ENCODE data around the gene POLR2M. TPM values are rescaled to one million over a fixed set of nuclear protein-coding genes. Genes with fewer than 3 reads are reported as not detected.

The POLR2M gene
- total and polyA plus RNA-seq, 10 donors: 33.5 to 163 (median 68.9) TPM

GRCh38 chr15:57746786-57747185 is 40.3 kb downstream of the POLR2M start:
- Histone ChIP-seq H3K27ac (peak overlapping the region in 1 of 8 donors; percentile 14), H3K27me3 (replicated peaks in 1 of 7) (no peaks in the 10 kb centered on the region), H3K4me1 (no peaks in the 10 kb centered on the region), H3K36me3 (no peaks in the 10 kb centered on the region), H3K4me3 (peak overlapping the region in 2 of 8 donors; percentile 19 to 40), H3K9me3 (no peaks in the 10 kb centered on the region)
- DNase-seq: no peak
- WGBS, 5 donors: 78 to 87% (median 80%) methylated on average over 9 of the region's 9 CpGs
- no peak for TF ChIP-seq CTCF (IDR thresholded peaks at IDR 0.05 in 8 of 11, conservative IDR thresholded peaks at IDR 0.05 in 3 of 11)
- TF ChIP-seq POLR2A (IDR thresholded peaks at IDR 0.05): no peak
- TF ChIP-seq POLR2AphosphoS5 (IDR thresholded peaks at IDR 0.05): no peak
- intact Hi-C loops (cut with DNase I; ENCODE audit: low total_unique reads): no loop called here

- no peaks in the 10 kb centered on the region for H3K36me3 ChIP-seq
- peaks cover 0 to 2% (median 0%) of the 10 kb centered on the region in 6 donors for H3K4me1 ChIP-seq
- peak overlapping the region in 2 of 8 donors; percentile 14 to 20 for H3K27ac ChIP-seq
- TF ChIP-seq POLR2A (IDR thresholded peaks at IDR 0.05) (no peak), CTCF (IDR thresholded peaks at IDR 0.05 in 8 of 11, conservative IDR thresholded peaks at IDR 0.05 in 3 of 11) (no peak), POLR2AphosphoS5 (IDR thresholded peaks at IDR 0.05) (no peak)
- H3K9me3 ChIP-seq: no peaks in the 10 kb centered on the region
- intact Hi-C loops (cut with DNase I; ENCODE audit: low total_unique reads): no loop called here
- no peaks in the 10 kb centered on the region for H3K27me3 ChIP-seq (replicated peaks in 1 of 7)
- peak overlapping the region in 2 of 8 donors; percentile 19 to 40 for H3K4me3 ChIP-seq
- no peak for DNase-seq
- WGBS, 5 donors: 38 to 50% (median 44%) methylated on average over 13 of the region's 13 CpGs
These were observed 40.8 kb downstream of the POLR2M start for GRCh38 chr15:57747206-57747896.

GRCh38 chr15:57751177-57751800 is 44.8 kb downstream of the POLR2M start:
- no peak overlapping the region for H3K4me3 ChIP-seq
- TF ChIP-seq CTCF (IDR thresholded peaks at IDR 0.05 in 8 of 11, conservative IDR thresholded peaks at IDR 0.05 in 3 of 11) (peak in 9 of 11 experiments; percentile 17 to 51 (median 34)), POLR2A (IDR thresholded peaks at IDR 0.05) (no peak)
- peaks cover 0 to 9% (median 0%) of the 10 kb centered on the region in 6 donors for H3K4me1 ChIP-seq
- H3K9me3 ChIP-seq: no peaks in the 10 kb centered on the region
- intact Hi-C loops (cut with DNase I; ENCODE audit: low total_unique reads): loop anchor here (10.0 kb wide), 2 partner anchors 104 to 314 kb away; partner anchors contain the start of gene ALDH1A2
- H3K27ac ChIP-seq: no peak overlapping the region
- H3K36me3 ChIP-seq: no peaks in the 10 kb centered on the region
- no peak for DNase-seq
- 25 to 35% (median 28%) methylated on average over 3 of the region's 3 CpGs for WGBS, 5 donors
- H3K27me3 ChIP-seq (replicated peaks in 1 of 7): no peaks in the 10 kb centered on the region

- Histone ChIP-seq H3K4me1 (peaks cover 0 to 9% (median 0%) of the 10 kb centered on the region in 6 donors), H3K9me3 (no peaks in the 10 kb centered on the region), H3K36me3 (no peaks in the 10 kb centered on the region), H3K27me3 (replicated peaks in 1 of 7) (no peaks in the 10 kb centered on the region), H3K4me3 (no peak overlapping the region), H3K27ac (peak overlapping the region in 3 of 8 donors; percentile 26 to 53 (median 36))
- 67 to 76% (median 69%) methylated on average over 9 of the region's 9 CpGs for WGBS, 5 donors
- TF ChIP-seq POLR2A (IDR thresholded peaks at IDR 0.05) (no peak), CTCF (IDR thresholded peaks at IDR 0.05 in 8 of 11, conservative IDR thresholded peaks at IDR 0.05 in 3 of 11) (peak in 3 of 11 experiments; percentile 12 to 40 (median 15))
- intact Hi-C loops (cut with DNase I; ENCODE audit: low total_unique reads): loop anchor here (10.0 kb wide), 2 partner anchors 102 to 312 kb away; partner anchors contain the start of gene ALDH1A2
- no peak for DNase-seq
These were observed 45.9 kb downstream of the POLR2M start for GRCh38 chr15:57752436-57752835.
